ENCODE results near the gene VTI1B. TPM values are rescaled to one million over a fixed set of nuclear protein-coding genes. Genes with fewer than 3 reads are reported as not detected.
A peak's percentile ranks its signal among the peaks of the same experiment; 100 is the strongest.

Gene VTI1B
- polyA plus RNA-seq, 12 donors: 75.5 to 95.5 (median 83.9) TPM; not detected in 1

DNA sequence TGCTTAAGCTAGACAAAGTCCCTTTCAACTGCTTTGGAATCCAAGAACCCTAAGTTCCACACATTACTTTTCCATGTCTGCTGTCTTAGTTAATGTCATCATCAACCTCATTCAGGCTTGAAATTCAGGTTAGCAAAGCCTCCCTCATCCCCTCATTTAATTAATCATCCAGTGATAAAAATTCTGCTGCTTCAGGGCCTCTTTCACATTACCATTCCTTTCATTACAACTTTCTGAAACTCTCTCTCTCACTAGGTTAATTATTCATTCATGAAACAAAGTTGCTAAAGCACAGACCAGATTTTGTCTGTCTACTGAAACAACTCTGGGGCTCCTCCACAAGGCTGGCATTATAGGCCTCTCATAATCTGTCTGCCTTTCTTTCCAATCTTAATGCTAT lies 9.4 kb upstream of the VTI1B start:
- no peak for DNase-seq

DNA sequence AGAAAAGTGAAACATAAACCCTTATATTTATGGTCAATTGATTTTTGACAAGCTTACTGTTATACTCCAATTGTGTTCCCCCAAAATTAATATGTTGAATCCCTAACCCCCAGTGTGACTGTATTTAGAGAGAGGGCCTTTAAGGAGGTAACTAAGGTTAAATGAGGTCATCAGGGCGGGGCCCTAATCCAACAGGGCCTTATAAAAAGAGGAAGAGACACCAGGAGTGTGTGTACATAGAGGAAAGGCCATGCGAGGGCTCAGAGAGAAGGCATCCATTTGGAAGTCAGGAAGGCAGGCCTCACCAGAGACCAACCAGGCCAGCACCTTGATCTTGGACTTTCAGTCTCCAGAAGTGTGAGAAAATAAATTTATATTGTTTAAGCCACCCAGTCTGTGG lies 6.5 kb upstream of the VTI1B start:
- DNase-seq: no peak

DNA sequence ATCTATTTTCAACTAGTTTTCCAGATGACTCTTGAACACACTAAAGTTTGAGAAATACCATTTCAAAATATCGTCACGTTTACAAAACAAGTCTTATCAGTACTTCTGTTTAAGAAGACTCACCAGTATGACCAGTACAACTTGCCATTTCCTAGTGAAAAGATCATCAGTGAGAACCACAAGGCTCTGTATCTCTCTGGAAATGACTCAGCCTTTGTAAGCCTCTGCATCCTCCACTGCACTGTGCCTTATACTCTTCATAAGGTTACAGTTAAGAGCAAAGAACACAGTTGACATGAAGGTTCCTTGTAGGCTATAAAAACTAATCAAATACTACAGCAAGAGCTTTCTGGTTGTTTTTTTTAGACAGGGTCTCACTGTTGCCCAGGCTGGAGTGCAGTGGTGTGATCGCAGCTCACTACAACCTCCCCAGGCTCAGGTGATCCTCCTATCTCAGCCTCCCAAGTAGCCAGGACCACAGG lies 5.7 kb upstream of the VTI1B start:
- no peak for DNase-seq

DNA sequence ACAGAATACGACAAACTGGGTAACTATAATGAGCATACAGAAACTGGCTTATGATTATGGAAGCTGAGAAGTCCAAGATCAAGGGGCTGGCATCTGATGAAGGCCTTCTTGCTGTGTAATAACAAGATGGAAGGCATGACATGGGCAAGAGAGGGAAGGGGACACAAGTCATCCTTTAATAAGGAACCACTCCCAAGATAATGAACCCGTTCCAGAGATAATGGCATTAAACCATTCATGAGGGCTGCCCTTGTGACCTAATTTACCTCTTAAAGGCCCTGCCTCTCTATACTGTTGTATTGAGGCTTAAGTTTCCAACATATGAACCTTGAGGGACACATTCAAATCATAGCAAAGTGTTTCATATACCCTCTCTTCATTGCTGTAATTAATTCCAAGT lies 4.6 kb upstream of the VTI1B start:
- no peak for DNase-seq

DNA sequence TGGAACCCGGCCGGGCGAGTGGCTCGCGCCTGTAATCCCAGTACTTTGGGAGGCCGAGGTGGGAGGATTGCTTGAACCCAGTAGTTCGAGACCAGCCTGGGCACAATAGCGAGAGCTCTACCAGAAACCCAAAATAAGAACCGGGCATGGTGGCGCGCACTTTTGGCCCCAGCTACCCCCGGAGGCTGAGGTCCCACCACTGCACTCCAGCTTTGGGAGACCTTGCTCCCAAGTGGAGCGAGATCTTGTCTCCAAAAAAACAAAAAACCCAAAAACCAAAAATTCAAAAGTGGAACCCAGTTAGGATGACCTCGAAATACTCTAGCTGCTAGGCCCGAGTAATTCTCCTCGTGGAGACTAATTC lies 769 bp upstream of the VTI1B start:
- no peak for DNase-seq

DNA sequence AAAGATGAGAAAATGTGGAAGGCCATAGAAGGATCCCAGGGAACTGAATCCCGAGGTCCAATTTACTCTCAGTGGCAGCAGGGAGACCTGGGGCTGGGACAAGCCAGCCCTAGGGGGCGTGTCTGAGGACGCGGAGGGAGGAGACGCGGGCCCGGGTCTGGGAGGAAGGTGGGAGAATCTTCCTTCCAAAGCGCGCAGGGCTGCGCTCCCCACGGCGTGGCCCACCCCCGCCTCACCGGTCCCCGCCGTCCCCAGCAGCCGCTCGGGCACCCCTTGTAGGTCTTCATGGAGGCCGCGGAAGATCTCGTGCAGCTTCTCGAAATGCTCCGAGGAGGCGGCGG lies 323 bp downstream of the VTI1B start:
- peak; percentile 57 for DNase-seq

DNA sequence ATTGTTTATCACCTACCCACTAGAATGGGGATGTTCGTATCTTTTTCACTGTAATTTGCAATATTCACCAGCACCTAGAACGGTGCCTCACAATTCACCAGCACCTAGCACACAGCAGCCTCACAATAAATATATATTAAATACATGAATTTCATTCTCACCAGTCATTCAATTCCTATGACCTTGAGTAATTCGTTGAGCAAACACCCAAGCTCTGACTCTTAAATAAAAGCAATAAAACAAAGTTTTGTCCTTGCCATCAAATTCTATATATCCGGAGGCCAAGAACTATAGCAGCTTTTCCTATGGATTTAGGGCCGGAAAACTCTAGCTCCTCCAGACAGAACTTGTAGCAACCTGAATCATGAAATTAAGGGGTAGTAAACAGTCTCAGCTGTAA lies 981 bp downstream of the VTI1B start:
- no peak for DNase-seq

DNA sequence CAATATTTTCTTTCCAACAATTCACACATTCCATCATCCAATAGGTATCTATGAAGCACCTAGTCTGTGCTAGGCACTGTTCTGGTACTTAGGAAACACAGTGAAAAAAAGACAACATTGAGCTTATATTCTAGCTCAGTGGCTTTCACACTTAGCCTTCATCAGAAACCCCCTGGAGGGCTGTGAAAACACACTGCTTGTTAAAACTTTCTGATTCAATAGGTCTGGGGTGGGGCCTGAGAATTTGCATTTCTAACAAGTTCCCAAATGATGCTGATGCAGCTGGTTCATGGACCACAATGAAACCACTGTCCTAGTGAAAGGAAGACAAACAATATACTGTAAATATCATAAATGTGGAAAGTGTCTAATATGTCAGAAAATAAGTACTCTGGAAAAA lies 5.9 kb downstream of the VTI1B start:
- no peak for DNase-seq

DNA sequence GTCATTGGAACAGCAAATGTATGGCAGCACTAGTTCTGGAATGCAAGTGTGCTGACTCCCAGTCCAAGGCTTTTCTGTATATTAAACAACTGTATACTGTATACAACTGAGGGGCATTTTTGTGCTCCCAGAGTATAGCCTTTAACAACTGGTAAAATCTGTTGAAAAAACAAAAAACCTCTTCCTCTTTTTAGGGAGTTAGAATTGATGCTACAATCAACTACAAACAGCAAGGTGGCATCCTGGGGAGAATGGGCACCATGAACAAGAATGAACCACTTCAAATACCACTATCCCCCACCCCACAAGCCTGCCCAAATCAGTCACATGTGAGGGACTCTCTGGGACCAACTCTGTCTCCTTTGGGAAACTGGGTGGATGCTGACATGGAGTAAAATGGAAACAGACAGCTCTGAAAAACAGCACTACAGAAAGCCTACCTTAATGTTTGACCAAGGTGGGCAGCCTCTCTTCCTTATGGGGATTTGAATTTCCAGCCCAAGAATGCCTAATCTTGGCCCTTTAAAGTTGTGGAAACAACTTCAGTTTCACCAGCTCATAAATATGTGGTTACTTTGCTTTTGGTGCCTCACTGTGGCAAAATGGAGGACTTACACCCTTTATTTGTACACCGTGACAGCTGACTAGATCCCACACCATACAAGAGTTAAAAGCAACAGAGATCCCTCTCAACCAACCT lies 7.5 kb downstream of the VTI1B start:
- peak; percentile 25 for DNase-seq

DNA sequence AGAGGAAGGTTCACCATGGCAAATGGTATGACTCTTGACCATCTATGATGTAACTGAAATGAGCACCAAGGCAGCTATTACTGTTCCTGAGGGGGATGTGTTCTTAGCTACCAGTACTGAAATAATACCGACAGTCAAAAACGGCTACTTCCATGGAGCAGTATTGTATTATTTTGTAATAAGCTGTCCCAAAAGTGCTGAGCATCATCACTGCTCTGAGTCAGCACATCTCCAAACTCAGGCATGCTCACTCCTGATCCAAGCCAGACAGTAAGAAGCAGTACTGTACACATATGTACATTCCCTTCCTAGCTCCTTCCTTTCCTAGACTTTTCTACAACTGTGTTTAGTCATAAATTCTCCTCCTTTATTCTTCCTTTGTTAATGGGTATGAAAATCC lies 8.6 kb downstream of the VTI1B start:
- no peak for DNase-seq

DNA sequence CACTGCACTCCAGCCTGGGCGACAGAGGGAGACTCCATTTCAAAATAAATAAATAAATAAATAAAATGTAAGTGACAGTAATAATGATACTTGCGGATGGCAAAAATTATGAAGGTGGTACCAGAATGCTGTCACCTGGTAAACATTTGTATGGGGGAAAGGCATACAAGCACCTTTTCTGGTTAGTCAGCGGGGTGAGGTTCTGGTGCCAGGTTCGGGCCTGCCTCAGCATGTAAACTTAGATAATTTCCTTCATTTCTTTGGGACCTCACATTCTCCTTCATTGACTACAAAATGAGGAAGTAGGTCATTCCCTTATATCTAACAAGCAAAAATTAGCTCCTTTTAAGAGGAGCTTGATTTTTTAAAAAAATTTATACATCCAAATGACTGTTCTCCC lies 10.8 kb downstream of the VTI1B start:
- DNase-seq: no peak

DNA sequence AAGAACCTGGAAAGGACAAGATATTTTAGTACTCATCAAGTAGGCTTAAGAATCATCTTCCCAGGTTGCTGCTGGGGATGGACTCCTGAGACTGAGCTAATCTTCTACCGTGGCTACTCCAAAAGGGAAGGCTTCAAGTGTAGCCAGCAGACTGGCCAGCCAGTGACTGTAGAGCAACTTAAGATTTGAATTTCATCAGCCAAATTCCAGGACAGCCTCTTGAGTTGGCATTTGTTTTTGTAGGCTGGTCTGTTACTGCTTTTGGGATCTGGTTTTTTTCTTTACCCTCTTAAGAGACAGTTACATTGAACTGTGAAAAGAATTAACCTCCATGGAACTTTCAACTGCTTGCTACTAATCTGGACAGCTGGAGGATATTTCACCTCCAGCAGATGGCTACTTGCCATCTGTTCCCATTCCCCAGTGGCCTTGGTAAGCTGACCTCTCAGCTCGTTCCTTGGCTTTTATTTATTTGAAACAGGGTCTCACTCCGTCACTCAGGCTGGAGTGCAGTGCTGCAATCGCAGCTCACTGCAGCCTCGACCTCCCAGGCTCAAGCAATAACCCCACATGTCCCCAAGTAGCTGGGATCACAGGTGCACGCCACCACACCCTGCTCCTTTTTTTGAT lies 20.7 kb downstream of the VTI1B start:
- DNase-seq: no peak

DNA sequence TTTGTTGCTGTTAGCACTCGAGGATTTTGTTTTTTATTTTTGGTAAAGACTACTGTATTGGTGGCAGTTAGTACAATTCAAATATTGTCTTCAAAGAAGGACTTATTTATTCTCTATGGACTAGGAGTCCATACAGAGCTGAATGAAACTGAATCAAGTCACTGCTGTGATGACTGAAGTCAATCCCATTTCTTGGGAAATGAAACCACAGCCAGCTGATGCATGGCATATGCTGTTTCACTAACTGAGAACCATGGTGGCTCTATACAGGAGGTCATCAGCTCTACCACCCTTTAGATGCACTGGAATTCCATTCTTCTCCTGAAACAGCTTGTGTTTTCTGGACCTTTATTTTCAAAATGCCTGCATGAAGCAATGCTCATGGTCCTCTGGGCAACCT lies 22.2 kb downstream of the VTI1B start:
- no peak for DNase-seq

DNA sequence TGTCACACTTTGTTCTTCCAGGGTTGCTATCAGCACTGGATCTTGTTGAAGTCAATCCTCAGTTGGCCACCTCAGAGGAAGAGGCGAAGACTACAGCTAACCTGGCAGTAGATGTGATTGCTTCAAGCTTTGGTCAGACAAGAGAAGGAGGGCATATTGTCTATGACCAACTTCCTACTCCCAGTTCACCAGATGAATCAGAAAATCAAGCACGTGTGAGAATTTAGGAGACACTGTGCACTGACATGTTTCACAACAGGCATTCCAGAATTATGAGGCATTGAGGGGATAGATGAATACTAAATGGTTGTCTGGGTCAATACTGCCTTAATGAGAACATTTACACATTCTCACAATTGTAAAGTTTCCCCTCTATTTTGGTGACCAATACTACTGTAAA lies 23.7 kb downstream of the VTI1B start:
- no peak for DNase-seq

DNA sequence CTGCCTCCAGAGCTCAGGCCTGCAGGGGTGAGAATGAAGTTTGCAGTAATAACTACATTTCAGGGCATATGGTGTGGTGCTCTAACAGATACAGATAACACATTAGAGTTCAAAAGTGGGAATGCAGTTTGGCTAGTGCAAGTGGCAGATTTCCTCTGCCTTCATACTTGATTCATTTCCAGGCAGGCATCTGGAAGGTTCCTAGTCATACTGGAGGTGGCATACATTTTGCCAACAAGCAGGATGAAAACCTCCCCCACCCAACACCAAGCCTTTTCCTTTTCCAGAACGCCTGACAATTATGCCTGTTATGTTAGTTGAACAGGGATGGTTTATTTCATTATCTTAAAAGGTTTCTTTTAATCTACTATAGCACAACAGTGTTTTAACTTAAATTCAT lies 24.3 kb downstream of the VTI1B start:
- DNase-seq: no peak

DNA sequence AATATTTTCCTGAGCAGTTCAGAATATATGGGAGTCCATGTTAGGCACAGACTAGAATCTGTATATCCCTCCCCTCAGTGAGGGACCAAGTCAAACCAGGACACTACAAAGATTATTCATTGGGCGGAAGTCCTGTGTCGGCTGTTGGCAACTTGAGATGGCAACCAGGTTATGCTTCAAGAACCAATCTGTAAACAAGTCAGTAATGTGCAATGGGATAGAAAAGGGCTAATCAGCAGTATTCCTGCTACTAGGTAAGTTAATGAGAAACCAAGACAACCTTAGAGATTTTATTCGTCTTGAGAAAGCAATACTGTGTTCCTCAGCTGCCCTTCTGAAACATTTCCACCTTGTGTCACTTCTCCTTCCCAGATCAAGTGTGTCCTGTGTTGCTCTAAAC lies 28.3 kb downstream of the VTI1B start:
- DNase-seq: no peak

DNA sequence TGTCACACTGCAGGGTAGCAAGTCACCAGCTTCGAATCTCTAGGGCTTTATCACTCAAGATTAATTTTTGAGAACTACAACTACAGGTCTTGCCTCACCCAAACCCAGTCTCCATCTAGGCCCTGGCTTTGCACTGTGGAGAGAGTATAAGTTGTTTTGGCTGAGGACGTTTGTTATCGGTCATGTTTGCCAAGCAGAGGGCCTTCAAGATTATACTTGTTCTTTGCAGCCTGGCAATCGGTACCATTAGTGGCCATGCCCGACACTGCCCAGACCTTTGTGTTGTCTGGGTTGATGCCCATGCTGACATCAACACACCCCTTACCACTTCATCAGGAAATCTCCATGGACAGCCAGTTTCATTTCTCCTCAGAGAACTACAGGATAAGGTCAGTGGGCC lies 29.0 kb downstream of the VTI1B start:
- no peak for DNase-seq

DNA sequence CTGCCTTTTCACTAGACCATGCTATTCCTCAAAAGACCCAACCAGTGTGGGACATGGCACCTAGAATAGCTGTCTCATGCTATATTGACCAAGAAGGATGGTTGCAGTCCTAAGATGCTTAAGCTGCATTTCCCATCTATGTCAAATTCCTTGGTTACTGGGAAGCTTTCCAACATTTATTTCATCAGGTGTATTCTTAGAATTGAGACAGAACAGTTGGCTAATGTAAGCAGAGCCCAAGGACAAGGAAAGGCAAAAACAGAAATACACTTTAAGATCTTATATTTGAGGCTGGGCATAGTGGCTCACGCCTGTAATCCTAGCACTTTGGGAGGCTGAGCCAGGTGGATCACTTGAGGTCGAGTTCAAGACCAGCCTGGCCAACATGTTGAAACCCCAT lies 30.0 kb downstream of the VTI1B start:
- no peak for DNase-seq

DNA sequence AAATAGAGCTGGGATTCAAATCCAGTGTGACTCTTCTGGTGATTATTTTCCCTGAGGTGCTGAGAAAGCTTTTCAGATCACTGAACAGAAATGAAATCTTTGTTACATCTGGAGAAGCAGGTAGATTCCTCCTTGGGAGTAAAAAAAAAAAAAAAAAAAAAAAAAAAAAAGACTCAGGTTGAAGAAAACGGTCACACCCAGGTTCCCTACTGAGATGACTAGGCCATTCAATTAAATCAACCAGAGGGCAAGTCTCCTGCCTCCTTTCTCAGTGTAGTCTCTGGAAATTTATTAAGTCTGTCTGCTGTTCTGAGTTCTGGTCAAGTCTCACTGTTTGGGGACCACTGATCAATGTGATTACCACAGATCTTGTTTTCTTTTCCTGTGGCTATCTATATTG lies 30.7 kb downstream of the VTI1B start:
- no peak for DNase-seq

DNA sequence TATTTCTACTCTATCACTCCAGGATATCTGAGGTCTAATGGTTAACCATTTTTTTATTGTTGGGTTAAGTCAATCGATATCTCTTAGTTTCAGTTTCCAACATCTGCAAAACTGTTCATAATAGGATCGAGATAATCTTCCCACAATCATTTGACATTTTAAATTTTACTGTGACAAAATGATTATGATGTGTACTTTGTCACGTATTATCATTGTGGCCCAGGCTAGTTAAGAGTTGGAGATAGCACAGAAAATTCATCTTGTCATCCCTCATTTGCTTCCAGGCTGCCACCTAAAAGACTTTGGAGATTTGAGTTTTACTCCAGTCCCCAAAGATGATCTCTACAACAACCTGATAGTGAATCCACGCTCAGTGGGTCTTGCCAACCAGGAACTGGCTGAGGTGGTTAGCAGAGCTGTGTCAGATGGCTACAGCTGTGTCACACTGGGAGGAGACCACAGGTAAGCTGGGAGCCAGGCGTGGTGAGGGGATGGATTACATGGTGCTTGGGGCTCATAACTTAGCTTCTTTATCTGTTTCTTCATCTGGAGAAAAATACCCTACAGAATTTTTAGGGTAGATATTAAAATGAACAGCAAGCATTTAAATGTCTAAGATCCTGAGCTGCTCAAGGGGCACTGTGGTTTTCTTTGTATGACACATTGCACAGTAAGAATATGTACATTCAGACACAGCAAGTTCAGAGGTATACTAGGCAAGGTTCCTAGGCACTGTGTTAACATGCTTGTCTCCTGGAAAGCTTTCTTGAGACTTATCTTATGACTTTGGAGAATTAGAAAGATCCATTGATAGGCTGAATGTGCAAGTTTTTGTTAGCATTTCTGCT lies 32.3 kb downstream of the VTI1B start:
- DNase-seq: no peak

DNA sequence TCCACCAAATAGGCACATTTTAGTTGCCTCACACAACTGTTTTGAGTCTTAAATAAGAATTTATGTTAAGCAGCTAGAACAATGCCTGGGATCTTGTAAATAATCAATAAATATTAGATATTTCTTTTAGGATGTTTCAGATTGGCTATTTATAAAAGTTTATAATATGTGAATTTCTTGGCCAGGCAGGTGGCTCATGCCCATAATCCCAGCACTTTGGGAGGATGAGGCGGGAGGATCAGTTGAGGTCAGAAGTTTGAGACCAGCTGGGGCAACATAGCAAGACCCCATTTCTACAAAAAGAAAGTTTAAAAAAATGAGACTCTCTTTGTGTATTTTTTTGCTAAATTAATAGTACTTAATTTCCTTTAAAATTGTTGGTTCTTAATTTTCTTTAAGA lies 33.0 kb downstream of the VTI1B start:
- DNase-seq: no peak

DNA sequence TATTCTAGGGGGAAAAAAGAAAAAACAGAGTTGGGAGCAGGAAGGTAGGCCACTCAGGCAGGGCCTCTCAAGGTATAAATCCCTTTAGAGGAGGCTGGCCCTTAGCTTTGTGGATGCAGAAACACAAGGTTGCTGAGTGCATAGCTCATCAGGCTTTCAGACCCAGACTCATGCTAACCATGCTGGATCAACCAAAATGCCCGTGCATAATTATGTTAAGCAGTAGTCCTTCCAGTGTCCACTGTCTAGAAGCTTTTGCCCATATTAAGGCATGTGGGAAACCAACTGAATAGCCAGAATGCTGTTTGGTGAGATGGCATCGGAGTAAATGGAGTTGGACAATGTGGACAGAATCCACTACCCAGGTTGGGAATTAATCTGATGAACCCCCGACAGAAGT lies 35.8 kb downstream of the VTI1B start:
- no peak for DNase-seq

DNA sequence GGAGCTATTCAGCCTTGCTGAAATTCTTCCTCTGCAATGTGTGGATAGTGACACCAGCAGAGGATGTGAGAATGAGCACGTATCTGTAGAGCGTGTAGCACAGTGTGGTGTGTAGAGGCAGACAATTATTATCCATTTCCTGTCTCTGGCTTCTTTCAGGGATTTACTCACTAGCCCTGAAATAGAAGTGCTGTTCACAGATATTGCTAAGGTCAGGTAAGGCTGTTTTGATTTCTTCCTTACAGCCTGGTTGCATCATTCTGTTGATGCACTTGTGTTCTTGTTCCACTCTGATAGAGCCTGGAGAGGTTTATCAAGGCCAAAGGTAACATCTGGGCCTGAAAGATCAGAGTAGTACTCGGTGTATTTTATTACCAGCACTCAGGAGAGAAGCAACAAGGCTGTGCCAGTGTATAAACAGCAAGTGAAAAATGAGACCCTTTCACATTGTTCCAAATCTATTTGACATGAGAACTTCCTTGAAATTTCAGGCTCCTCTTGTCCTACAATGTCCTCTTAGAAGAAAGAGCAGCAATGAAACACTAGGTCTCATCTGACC lies 38.0 kb downstream of the VTI1B start:
- no peak for DNase-seq

Measured in muscle of arm (tissue), 12 donors.